Astrocyte (in vitro differentiated cells and primary cell): ENCODE data around the gene TRPC4.

ENCODE experiments used
- CTCF ChIP-seq: IDR thresholded peaks from 2 replicates; pipeline ENCODE4 v1.5.1; 2011; ENCODE audit warnings: low read depth, mild to moderate bottlenecking, inconsistent platforms, low read length, moderate library complexity; ENCODE audit not compliant: insufficient read depth
- EZH2 ChIP-seq: IDR thresholded peaks from 2 replicates; pipeline ENCODE4 v1.6.1; 2012; ENCODE audit warnings: mild to moderate bottlenecking, low read length, inconsistent platforms; ENCODE audit not compliant: insufficient read depth

GRCh38 chr13:37652596-37652995 is 217.0 kb downstream of the TRPC4 start:
- no peak for TF ChIP-seq CTCF
- TF ChIP-seq EZH2 = no peak
